Mesenchymal stem cell (in vitro differentiated cells and primary cell): ENCODE results near the gene MAB21L2.
A peak's percentile ranks its signal among the peaks of the same experiment; 100 is the strongest.

Source experiments
- DNase-seq: peaks from one replicate; pipeline ENCODE4 v3.0.0-alpha.2; 2013
- H2AFZ ChIP-seq: one replicate; pipeline ENCODE4 v1.6.1; 2013; ENCODE audit warnings: low read depth, mild to moderate bottlenecking, control low read depth, inconsistent platforms, low read length, moderate library complexity
- H2AK5ac ChIP-seq: 2 replicates; pipeline ENCODE4 v1.6.1; 2013; ENCODE audit warnings: low read length, moderate library complexity, mild to moderate bottlenecking, inconsistent platforms; ENCODE audit not compliant: severe bottlenecking
- H2BK120ac ChIP-seq: one replicate; pipeline ENCODE4 v1.6.1; 2013; ENCODE audit warnings: low read depth, mild to moderate bottlenecking, inconsistent platforms, low read length, moderate library complexity
- H2BK12ac ChIP-seq, 2 experiments: one replicate each; pipeline ENCODE4 v1.6.1; 2013; ENCODE audit warnings: inconsistent platforms in 2 of 2, low read length in 2 of 2, mild to moderate bottlenecking in 2 of 2, moderate library complexity in 2 of 2, control low read depth in 1 of 2
- H2BK15ac ChIP-seq: one replicate; pipeline ENCODE4 v1.6.1; 2013; ENCODE audit warnings: mild to moderate bottlenecking, low read depth, inconsistent platforms; ENCODE audit not compliant: poor library complexity, severe bottlenecking
- H2BK5ac ChIP-seq: 2 replicates; pipeline ENCODE4 v1.6.1; 2013; ENCODE audit warnings: low read depth, mild to moderate bottlenecking, low read length, control low read depth, inconsistent platforms; ENCODE audit not compliant: poor library complexity, severe bottlenecking
- H3K14ac ChIP-seq, 2 experiments: one replicate each; pipeline ENCODE4 v1.6.1; 2013; ENCODE audit warnings: inconsistent platforms in 2 of 2, low read length in 2 of 2, control low read depth in 1 of 2, mild to moderate bottlenecking in 1 of 2, moderate library complexity in 1 of 2
- H3K18ac ChIP-seq, 2 experiments: one replicate each; pipeline ENCODE4 v1.6.1; 2013; ENCODE audit warnings: inconsistent platforms in 2 of 2, low read length in 2 of 2, control low read depth in 1 of 2, low read depth in 1 of 2, mild to moderate bottlenecking in 1 of 2
- H3K23ac ChIP-seq, 2 experiments: one replicate each; pipeline ENCODE4 v1.6.1; 2013; ENCODE audit warnings: inconsistent platforms in 2 of 2, low read length in 2 of 2, mild to moderate bottlenecking in 2 of 2, moderate library complexity in 2 of 2, control low read depth in 1 of 2
- H3K27ac ChIP-seq: 2 replicates; pipeline ENCODE4 v1.5.1; 2013; ENCODE audit warnings: mild to moderate bottlenecking, moderate library complexity, low read length, control low read depth, inconsistent platforms; ENCODE audit not compliant: poor library complexity, severe bottlenecking
- H3K27me3 ChIP-seq, 2 experiments: 2 replicates each; pipeline versions ENCODE4 v1.6.1 to v1.7.0; 2013; ENCODE audit warnings: low read length in 2 of 2, mild to moderate bottlenecking in 2 of 2, moderate library complexity in 2 of 2, control low read depth in 1 of 2, inconsistent platforms in 1 of 2; ENCODE audit not compliant: control insufficient read depth in 1 of 2, insufficient read depth in 1 of 2
- H3K36me3 ChIP-seq, 2 experiments: 2 replicates each; pipeline versions ENCODE4 v1.6.1 to v1.7.0; 2013; ENCODE audit warnings: low read length in 2 of 2, control low read depth in 1 of 2, inconsistent platforms in 1 of 2, low read depth in 1 of 2, mild to moderate bottlenecking in 1 of 2; ENCODE audit not compliant: insufficient read depth in 2 of 2, control insufficient read depth in 1 of 2
- H3K4ac ChIP-seq, 2 experiments: one replicate each; pipeline ENCODE4 v1.6.1; 2013; ENCODE audit warnings: inconsistent platforms in 2 of 2, low read length in 2 of 2, mild to moderate bottlenecking in 2 of 2, moderate library complexity in 2 of 2, control low read depth in 1 of 2, low read depth in 1 of 2
- H3K4me1 ChIP-seq: 2 replicates; pipeline ENCODE4 v1.6.1; 2013; ENCODE audit warnings: low read depth, low read length, control low read depth; ENCODE audit not compliant: control insufficient read depth, insufficient read depth
- H3K4me2 ChIP-seq: 2 replicates; pipeline ENCODE4 v1.6.1; 2013; ENCODE audit warnings: low read length, mild to moderate bottlenecking, inconsistent platforms; ENCODE audit not compliant: poor library complexity, severe bottlenecking
- H3K4me3 ChIP-seq, 2 experiments: 2 replicates each; pipeline versions ENCODE4 v1.5.1 to v1.7.0; 2013; ENCODE audit warnings: low read length in 2 of 2, mild to moderate bottlenecking in 2 of 2, control low read depth in 1 of 2, low read depth in 1 of 2; ENCODE audit not compliant: insufficient read depth in 1 of 2
- H3K79me1 ChIP-seq: replicated peaks from 2 replicates; pipeline ENCODE4 v1.6.1; 2013; ENCODE audit warnings: mild to moderate bottlenecking, control low read depth, low read length, inconsistent platforms; ENCODE audit not compliant: poor library complexity, severe bottlenecking
- H3K9ac ChIP-seq: 2 replicates; pipeline ENCODE4 v1.7.0; 2013; ENCODE audit warnings: mild to moderate bottlenecking, low read length, moderate library complexity
- H3K9me3 ChIP-seq: 2 replicates; pipeline ENCODE4 v1.7.0; 2013; ENCODE audit warnings: mild to moderate bottlenecking, low read length; ENCODE audit not compliant: control insufficient read depth
- H4K8ac ChIP-seq: one replicate; pipeline ENCODE4 v1.6.1; 2013; ENCODE audit warnings: inconsistent platforms, mild to moderate bottlenecking, low read length, moderate library complexity
- H4K91ac ChIP-seq: one replicate; pipeline ENCODE4 v1.6.1; 2013; ENCODE audit warnings: mild to moderate bottlenecking, low read length, inconsistent platforms
- WGBS: methylation state at CpG from one replicate; pipeline ENCODE4 v1.1.7; 2013; ENCODE audit warnings: mixed read lengths; 5-methylcytosine and 5-hydroxymethylcytosine counted together

The MAB21L2 gene

GRCh38 chr4:150591406-150591805, 9.5 kb downstream of the MAB21L2 start:
- Histone ChIP-seq H3K4me1 (peaks cover 3% of the 10 kb centered on the region), H4K8ac (no peak overlapping the region), H3K4me3 (no peak overlapping the region), H2BK15ac (no peak overlapping the region), H3K4me2 (no peak overlapping the region), H3K4ac (no peak overlapping the region), H4K91ac (no peak overlapping the region), H2BK120ac (no peak overlapping the region), H3K36me3 (no peaks in the 10 kb centered on the region), H3K14ac (no peak overlapping the region), H2BK5ac (no peak overlapping the region), H3K27ac (peak overlapping the region; percentile 2), H3K18ac (no peak overlapping the region), H2AFZ (no peak overlapping the region), H2BK12ac (peak overlapping the region in 1 of 2 experiments; percentile 71), H3K23ac (no peak overlapping the region), H3K27me3 (no peaks in the 10 kb centered on the region), H3K9ac (no peak overlapping the region), H2AK5ac (no peak overlapping the region), H3K9me3 (no peaks in the 10 kb centered on the region), H3K79me1 (peaks cover 4% of the 10 kb centered on the region)
- peak; percentile 38 for DNase-seq
- WGBS = 72% methylated on average over 5 of the region's 5 CpGs

GRCh38 chr4:150591904-150592303, 10.0 kb downstream of the MAB21L2 start:
- Histone ChIP-seq H3K27ac (peak overlapping the region; percentile 2), H4K91ac (no peak overlapping the region)

GRCh38 chr4:150593996-150594395, 12.0 kb downstream of the MAB21L2 start:
- WGBS = no CpG with 5 or more reads among the region's 1 CpG
- Histone ChIP-seq H2BK12ac (no peak overlapping the region), H3K27me3 (no peaks in the 10 kb centered on the region), H2AK5ac (no peak overlapping the region), H3K23ac (no peak overlapping the region), H3K4me2 (no peak overlapping the region), H2AFZ (no peak overlapping the region), H3K27ac (no peak overlapping the region), H3K9me3 (no peaks in the 10 kb centered on the region), H3K36me3 (peaks cover 0 to 2% of the 10 kb centered on the region in 2 experiments), H2BK15ac (no peak overlapping the region), H2BK120ac (no peak overlapping the region), H2BK5ac (no peak overlapping the region), H3K79me1 (peaks cover 2% of the 10 kb centered on the region), H3K4ac (no peak overlapping the region), H3K9ac (no peak overlapping the region), H3K4me3 (no peak overlapping the region), H3K18ac (no peak overlapping the region), H3K14ac (no peak overlapping the region), H4K8ac (no peak overlapping the region), H4K91ac (no peak overlapping the region), H3K4me1 (peaks cover 3% of the 10 kb centered on the region)
- peak; percentile 33 for DNase-seq

More at GRCh38 chr4:150591904-150592303, 10.0 kb downstream of the MAB21L2 start:
- Histone ChIP-seq H2BK12ac (no peak overlapping the region), H3K4me3 (no peak overlapping the region), H3K4me2 (no peak overlapping the region), H2BK15ac (no peak overlapping the region), H3K36me3 (no peaks in the 10 kb centered on the region), H3K4me1 (peaks cover 3% of the 10 kb centered on the region), H3K14ac (no peak overlapping the region), H2AFZ (no peak overlapping the region), H3K9me3 (no peaks in the 10 kb centered on the region), H3K4ac (no peak overlapping the region), H3K9ac (no peak overlapping the region), H2BK5ac (no peak overlapping the region), H4K8ac (no peak overlapping the region), H3K79me1 (peaks cover 4% of the 10 kb centered on the region), H3K27me3 (no peaks in the 10 kb centered on the region), H2BK120ac (no peak overlapping the region), H3K18ac (no peak overlapping the region), H3K23ac (no peak overlapping the region), H2AK5ac (no peak overlapping the region)
- whole genome bisulfite sequencing = 100% methylated on average over 2 of the region's 4 CpGs
- DNase-seq = no peak

GRCh38 chr4:150598909-150599308, 17.0 kb downstream of the MAB21L2 start:
- Histone ChIP-seq H3K79me1 (no peaks in the 10 kb centered on the region), H4K91ac (no peak overlapping the region), H3K4ac (no peak overlapping the region), H3K18ac (no peak overlapping the region), H2BK120ac (no peak overlapping the region), H2AFZ (no peak overlapping the region), H3K9me3 (no peaks in the 10 kb centered on the region), H2BK12ac (no peak overlapping the region), H4K8ac (no peak overlapping the region), H3K27me3 (no peaks in the 10 kb centered on the region), H3K36me3 (peaks cover 0 to 2% of the 10 kb centered on the region in 2 experiments), H2BK15ac (no peak overlapping the region), H3K23ac (no peak overlapping the region), H3K27ac (no peak overlapping the region), H2BK5ac (no peak overlapping the region), H3K4me1 (no peaks in the 10 kb centered on the region), H3K4me2 (no peak overlapping the region), H3K4me3 (no peak overlapping the region), H3K14ac (no peak overlapping the region), H3K9ac (no peak overlapping the region), H2AK5ac (no peak overlapping the region)
- 95% methylated on average over 12 of the region's 12 CpGs for WGBS
- DNase-seq = no peak
